SK-N-SH (cell line): ENCODE results near the gene SLC13A2. TPM values are rescaled to one million over a fixed set of nuclear protein-coding genes. Genes with fewer than 3 reads are reported as not detected.

Experiments
- CTCF ChIA-PET: fragments of 300-600, 350-600 bp; formaldehyde crosslinking; extraction: SDS; loops from one replicate; lab custom pipeline; 2021; lab: Yijun Ruan, JAX
- POLR2A ChIA-PET: fragments of 350-600 bp; sonication (Branson Sonifier 250); formaldehyde crosslinking; extraction: SDS; loops from one replicate; lab custom pipeline; 2020; ENCODE audit warnings: antibody characterized with exemption, inconsistent platforms; lab: Yijun Ruan, JAX
- DNase-seq: peaks from one replicate; pipeline ENCODE4 v3.0.0; 2012
- H2AFZ ChIP-seq: fragments of 200-600 bp; sonication (generic); 2 replicates; pipeline ENCODE4 v1.8.1; 2016; ENCODE audit warnings: antibody characterized with exemption, mild to moderate bottlenecking, low read depth
- H3F3A ChIP-seq: fragments of 200-600 bp; sonication (generic); replicated peaks from 2 replicates; pipeline ENCODE3; 2016; ENCODE audit warnings: antibody characterized with exemption, mild to moderate bottlenecking; ENCODE audit not compliant: insufficient read depth
- H3K27ac ChIP-seq, 2 experiments: fragments of 200-500 bp in 1 of 2; fragments of 200-600 bp in 1 of 2; sonication (Bioruptor generic) in 1 of 2; sonication (generic), shearing (Covaris generic) in 1 of 2; 2 replicates each; pipeline versions ENCODE4 v1.5.1 to v1.6.1; 2014 to 2016; ENCODE audit warnings: low read depth in 2 of 2, inconsistent platforms in 1 of 2, low read length in 1 of 2, mild to moderate bottlenecking in 1 of 2, mixed read lengths in 1 of 2
- H3K27me3 ChIP-seq: fragments of 200-600 bp; sonication (generic), shearing (Covaris generic); 2 replicates; pipeline ENCODE4 v1.6.1; 2016; ENCODE audit warnings: mixed run types; ENCODE audit not compliant: insufficient read depth
- H3K36me3 ChIP-seq, 2 experiments: fragments of 200-500 bp in 1 of 2; fragments of 200-600 bp in 1 of 2; sonication (Bioruptor generic) in 1 of 2; sonication (generic) in 1 of 2; replicated peaks in 1 of 2; 2 replicates each; pipeline versions ENCODE3 to v1.5.1; 2014 to 2016; ENCODE audit warnings: low read length in 1 of 2, mild to moderate bottlenecking in 1 of 2; ENCODE audit not compliant: insufficient read depth in 2 of 2, control insufficient read depth in 1 of 2
- H3K4me1 ChIP-seq, 2 experiments: fragments of 200-500 bp in 1 of 2; fragments of 200-600 bp in 1 of 2; sonication (Bioruptor generic) in 1 of 2; sonication (generic), shearing (Covaris generic) in 1 of 2; 2 replicates each; pipeline versions ENCODE4 v1.5.1 to v1.6.1; 2014 to 2016; ENCODE audit warnings: low read depth in 1 of 2, low read length in 1 of 2, mixed run types in 1 of 2; ENCODE audit not compliant: insufficient read depth in 2 of 2, control insufficient read depth in 1 of 2
- H3K4me2 ChIP-seq: fragments of 200-600 bp; sonication (generic), shearing (Covaris generic); 2 replicates; pipeline ENCODE4 v1.6.1; 2017; ENCODE audit warnings: mixed run types
- H3K4me3 ChIP-seq, 2 experiments: fragments of 200-500 bp in 1 of 2; fragments of 200-600 bp in 1 of 2; sonication (Bioruptor generic) in 1 of 2; sonication (generic), shearing (Covaris generic) in 1 of 2; 2 replicates each; pipeline versions ENCODE4 v1.5.1 to v1.8.1; 2014 to 2016; ENCODE audit warnings: low read depth in 2 of 2, inconsistent platforms in 1 of 2, low read length in 1 of 2, mild to moderate bottlenecking in 1 of 2, mixed read lengths in 1 of 2, moderate library complexity in 1 of 2
- H3K79me2 ChIP-seq: fragments of 200-600 bp; sonication (generic); 2 replicates; pipeline ENCODE4 v1.8.1; 2017; ENCODE audit warnings: mild to moderate bottlenecking; ENCODE audit not compliant: insufficient read depth
- H3K9ac ChIP-seq: fragments of 200-600 bp; sonication (generic); 2 replicates; pipeline ENCODE4 v1.6.1; 2017; ENCODE audit warnings: mixed run types
- H3K9me2 ChIP-seq: fragments of 200-600 bp; sonication (generic); 2 replicates; pipeline ENCODE4 v1.6.1; 2017; ENCODE audit warnings: mixed run types
- H3K9me3 ChIP-seq: fragments of 200-600 bp; sonication (generic); 2 replicates; pipeline ENCODE4 v1.6.1; 2017; ENCODE audit warnings: mixed run types, mild to moderate bottlenecking, moderate library complexity
- H4K20me1 ChIP-seq: fragments of 200-600 bp; sonication (generic); 2 replicates; pipeline ENCODE4 v1.6.1; 2017; ENCODE audit warnings: mild to moderate bottlenecking, mixed run types; ENCODE audit not compliant: insufficient read depth
- GABPA ChIP-seq: IDR thresholded peaks from 2 replicates; pipeline ENCODE4 v1.4.0; 2012; ENCODE audit warnings: low read depth, mild to moderate bottlenecking
- JUND ChIP-seq: IDR thresholded peaks from 2 replicates; pipeline ENCODE4 v1.4.0; 2012
- MXI1 ChIP-seq: IDR thresholded peaks from 2 replicates; pipeline ENCODE4 v1.6.1; 2012; ENCODE audit warnings: mild to moderate bottlenecking, low read depth, low read length, improper control_type of control experiment
- NFIC ChIP-seq: IDR thresholded peaks from 2 replicates; pipeline ENCODE4 v1.4.0; 2012; ENCODE audit warnings: borderline replicate concordance
- RCOR1 ChIP-seq: fragments of 150-350 bp; IDR thresholded peaks from 2 replicates; pipeline ENCODE4 v1.6.1; 2017; ENCODE audit warnings: antibody characterized with exemption, low read length
- RXRA ChIP-seq: IDR thresholded peaks from 2 replicates; pipeline ENCODE4 v1.4.0; 2012; ENCODE audit warnings: low read depth, mild to moderate bottlenecking, borderline replicate concordance
- SMC3 ChIP-seq: IDR thresholded peaks from 2 replicates; pipeline ENCODE4 v1.6.1; 2012; ENCODE audit warnings: low read depth, low read length, improper control_type of control experiment
- YY1 ChIP-seq: IDR thresholded peaks from 2 replicates; pipeline ENCODE4 v1.4.0; 2012; ENCODE audit warnings: low read depth, mild to moderate bottlenecking
- WGBS: methylation state at CpG from one replicate; pipeline ENCODE4 v1.1.6; 2017; ENCODE audit warnings: low lambda C conversion rate; 5-methylcytosine and 5-hydroxymethylcytosine counted together
- polyA plus RNA-seq, 3 experiments: library from polyadenylated mRNA; depleted of rRNA; stranded (reverse); fragments of >200 nt; gene quantifications; 2 replicates each; pipeline ENCODE4 v1.2.3, GENCODE V29; 2012
- TF ChIP-seq, protein P1 (sequence below): fragments of 150-350 bp; IDR thresholded peaks from 2 replicates; pipeline ENCODE4 v1.6.1; 2017; ENCODE audit warnings: antibody characterized with exemption, low read length, low read depth, borderline replicate concordance
- TF ChIP-seq, protein P2 (sequence below): fragments of 200-600 bp; sonication (generic); IDR thresholded peaks from 2 replicates; pipeline ENCODE4 v1.6.1; 2017; ENCODE audit warnings: antibody characterized with exemption, mild to moderate bottlenecking, moderate library complexity
- TF ChIP-seq, protein P3 (sequence below): IDR thresholded peaks from 2 replicates; pipeline ENCODE4; 2012

Gene SLC13A2
- polyA plus RNA-seq, 1 of the 3 experiments (the other 2 are of a cell fraction) = not detected

DNA sequence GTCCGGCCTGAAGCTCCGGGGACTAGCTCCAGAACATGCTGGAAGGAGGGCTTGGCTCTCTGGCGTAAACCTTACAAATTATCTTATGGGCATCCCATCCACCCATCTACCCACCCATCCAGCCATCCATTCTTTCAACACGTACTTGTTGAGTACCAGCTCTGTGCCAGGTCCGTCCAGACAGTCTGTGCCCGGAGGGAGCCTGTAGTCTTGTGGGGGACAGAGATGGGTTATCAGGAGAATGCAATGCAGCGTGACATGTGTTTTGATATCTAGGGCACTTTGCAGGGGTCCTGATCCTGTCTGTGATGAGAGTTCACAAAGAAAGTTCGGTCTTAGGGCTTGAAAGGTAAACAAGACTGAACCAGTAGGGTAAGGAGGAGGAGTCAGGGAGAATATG lies 4.1 kb upstream of the SLC13A2 start:
- H3K27ac ChIP-seq = no peak overlapping the region
- 0 out of 2 replicates have a peak, but pooled peaks cover 15% of the 10 kb centered on the region for H3K27me3 ChIP-seq
- no peak overlapping the region for H3K4me2 ChIP-seq
- peaks cover 0 to 6% of the 10 kb centered on the region in 2 experiments; a peak in 1 of 4 replicates for H3K4me1 ChIP-seq
- ChIA-PET CTCF (no interaction called here), POLR2A (no interaction called here)
- no peaks in the 10 kb centered on the region for H4K20me1 ChIP-seq
- no peak for DNase-seq
- 55% methylated on average over 8 of the region's 8 CpGs for WGBS
- H3K9ac ChIP-seq = no peak overlapping the region
- no peaks in the 10 kb centered on the region for H3K9me3 ChIP-seq
- TF ChIP-seq, protein P1, sequence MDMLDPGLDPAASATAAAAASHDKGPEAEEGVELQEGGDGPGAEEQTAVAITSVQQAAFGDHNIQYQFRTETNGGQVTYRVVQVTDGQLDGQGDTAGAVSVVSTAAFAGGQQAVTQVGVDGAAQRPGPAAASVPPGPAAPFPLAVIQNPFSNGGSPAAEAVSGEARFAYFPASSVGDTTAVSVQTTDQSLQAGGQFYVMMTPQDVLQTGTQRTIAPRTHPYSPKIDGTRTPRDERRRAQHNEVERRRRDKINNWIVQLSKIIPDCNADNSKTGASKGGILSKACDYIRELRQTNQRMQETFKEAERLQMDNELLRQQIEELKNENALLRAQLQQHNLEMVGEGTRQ = no peak
- TF ChIP-seq RXRA = no peak
- TF ChIP-seq MXI1 = no peak
- TF ChIP-seq JUND = no peak
- no peak for TF ChIP-seq GABPA
- no peaks in the 10 kb centered on the region for H3K79me2 ChIP-seq
- no peak overlapping the region for H3K4me3 ChIP-seq
- no peaks in the 10 kb centered on the region for H3K9me2 ChIP-seq
- H3K36me3 ChIP-seq = no peaks in the 10 kb centered on the region
- no peaks in the 10 kb centered on the region for H3F3A ChIP-seq
- no peak overlapping the region for H2AFZ ChIP-seq

DNA sequence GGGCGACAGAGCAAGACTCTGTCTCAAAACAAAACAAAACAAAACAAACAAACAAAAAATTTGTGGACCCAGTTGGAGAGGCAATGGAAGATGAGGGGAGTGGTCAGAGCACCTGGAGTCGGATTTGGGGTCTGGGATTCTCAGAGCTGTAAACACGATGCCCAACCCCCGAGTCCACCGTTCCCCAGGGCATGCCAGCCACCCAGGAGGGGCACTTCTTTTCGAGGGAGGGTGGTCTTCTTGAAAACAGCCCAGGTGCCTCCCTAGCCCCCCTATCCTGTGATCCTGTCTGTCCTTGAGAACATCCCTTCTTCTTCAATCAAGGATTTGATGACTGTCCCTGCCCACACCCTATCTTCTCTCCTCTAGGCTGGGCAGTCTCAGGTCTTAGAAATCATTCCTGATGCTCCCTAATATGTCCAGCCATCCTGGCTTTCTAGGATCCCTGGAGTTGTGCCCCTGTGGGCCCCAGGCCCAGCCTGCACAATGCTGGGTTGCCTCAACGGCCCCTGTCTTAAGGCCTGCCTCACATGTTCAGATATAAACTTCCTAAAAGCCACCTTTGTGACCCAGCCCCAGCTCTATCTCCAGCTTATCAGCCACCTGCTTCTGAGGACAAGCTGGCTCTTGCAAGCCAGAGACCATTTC lies 3.1 kb upstream of the SLC13A2 start:
- H3K36me3 ChIP-seq = no peaks in the 10 kb centered on the region
- H4K20me1 ChIP-seq = no peaks in the 10 kb centered on the region
- TF ChIP-seq YY1 = no peak
- TF ChIP-seq NFIC = no peak
- TF ChIP-seq, protein P2, sequence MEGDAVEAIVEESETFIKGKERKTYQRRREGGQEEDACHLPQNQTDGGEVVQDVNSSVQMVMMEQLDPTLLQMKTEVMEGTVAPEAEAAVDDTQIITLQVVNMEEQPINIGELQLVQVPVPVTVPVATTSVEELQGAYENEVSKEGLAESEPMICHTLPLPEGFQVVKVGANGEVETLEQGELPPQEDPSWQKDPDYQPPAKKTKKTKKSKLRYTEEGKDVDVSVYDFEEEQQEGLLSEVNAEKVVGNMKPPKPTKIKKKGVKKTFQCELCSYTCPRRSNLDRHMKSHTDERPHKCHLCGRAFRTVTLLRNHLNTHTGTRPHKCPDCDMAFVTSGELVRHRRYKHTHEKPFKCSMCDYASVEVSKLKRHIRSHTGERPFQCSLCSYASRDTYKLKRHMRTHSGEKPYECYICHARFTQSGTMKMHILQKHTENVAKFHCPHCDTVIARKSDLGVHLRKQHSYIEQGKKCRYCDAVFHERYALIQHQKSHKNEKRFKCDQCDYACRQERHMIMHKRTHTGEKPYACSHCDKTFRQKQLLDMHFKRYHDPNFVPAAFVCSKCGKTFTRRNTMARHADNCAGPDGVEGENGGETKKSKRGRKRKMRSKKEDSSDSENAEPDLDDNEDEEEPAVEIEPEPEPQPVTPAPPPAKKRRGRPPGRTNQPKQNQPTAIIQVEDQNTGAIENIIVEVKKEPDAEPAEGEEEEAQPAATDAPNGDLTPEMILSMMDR = no peak
- TF ChIP-seq, protein P3, sequence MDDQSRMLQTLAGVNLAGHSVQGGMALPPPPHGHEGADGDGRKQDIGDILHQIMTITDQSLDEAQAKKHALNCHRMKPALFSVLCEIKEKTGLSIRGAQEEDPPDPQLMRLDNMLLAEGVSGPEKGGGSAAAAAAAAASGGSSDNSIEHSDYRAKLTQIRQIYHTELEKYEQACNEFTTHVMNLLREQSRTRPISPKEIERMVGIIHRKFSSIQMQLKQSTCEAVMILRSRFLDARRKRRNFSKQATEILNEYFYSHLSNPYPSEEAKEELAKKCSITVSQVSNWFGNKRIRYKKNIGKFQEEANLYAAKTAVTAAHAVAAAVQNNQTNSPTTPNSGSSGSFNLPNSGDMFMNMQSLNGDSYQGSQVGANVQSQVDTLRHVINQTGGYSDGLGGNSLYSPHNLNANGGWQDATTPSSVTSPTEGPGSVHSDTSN = no peak
- no peak for TF ChIP-seq SMC3
- TF ChIP-seq, protein P1 = no peak
- no peak for TF ChIP-seq GABPA
- TF ChIP-seq RCOR1 = no peak
- TF ChIP-seq, all 33 proteins: peak for 0
- no peak overlapping the region for H2AFZ ChIP-seq
- ChIA-PET CTCF (interaction anchor here (0.8 kb wide), 1 partner anchor 24 kb away, joined by 3 read pairs; no protein-coding TSS in a partner anchor), POLR2A (no interaction called here)
- no peak overlapping the region for H3K4me3 ChIP-seq
- DNase-seq = no peak
- H3K4me1 ChIP-seq = peaks cover 0 to 6% of the 10 kb centered on the region in 2 experiments; a peak in 1 of 4 replicates
- H3K9me2 ChIP-seq = no peaks in the 10 kb centered on the region
- H3K27me3 ChIP-seq = 0 out of 2 replicates have a peak, but pooled peaks cover 15% of the 10 kb centered on the region
- no peaks in the 10 kb centered on the region for H3K79me2 ChIP-seq
- H3K4me2 ChIP-seq = no peak overlapping the region
- H3K9ac ChIP-seq = no peak overlapping the region
- 51% methylated on average over 7 of the region's 7 CpGs for WGBS
- no peaks in the 10 kb centered on the region for H3K9me3 ChIP-seq
- H3F3A ChIP-seq = no peaks in the 10 kb centered on the region
- no peak overlapping the region for H3K27ac ChIP-seq
